Sigmoid colon (tissue), 7 donors: Measurements from ENCODE around the gene YPEL2. TPM values are rescaled to one million over a fixed set of nuclear protein-coding genes. Genes with fewer than 3 reads are reported as not detected.

Experiments used
- DNase-seq: peaks from one replicate; pipeline ENCODE4 v3.0.0-alpha.2; 2019
- H3K27ac ChIP-seq, 4 donors: fragments of 200-600 bp; sonication (generic); one replicate each; pipeline ENCODE4 v1.5.1; 2016 to 2019; ENCODE audit warnings: mild to moderate bottlenecking in 1 of 4
- H3K27me3 ChIP-seq, 3 donors: fragments of 200-600 bp; sonication (generic); one replicate each; pipeline ENCODE4 v1.5.1; 2019; ENCODE audit warnings: mild to moderate bottlenecking in 1 of 3
- H3K36me3 ChIP-seq, 4 donors: fragments of 200-600 bp; sonication (generic); one replicate each; pipeline ENCODE4 v1.5.1; 2016 to 2019
- H3K4me1 ChIP-seq, 4 donors: fragments of 200-600 bp; sonication (generic); one replicate each; pipeline ENCODE4 v1.5.1; 2017 to 2019
- H3K4me3 ChIP-seq, 4 donors: fragments of 200-600 bp; sonication (generic); one replicate each; pipeline ENCODE4 v1.5.1; 2017 to 2019; ENCODE audit warnings: mild to moderate bottlenecking in 2 of 4, moderate library complexity in 1 of 4
- H3K9me3 ChIP-seq, 4 donors: fragments of 200-600 bp in 3 of 4; sonication (generic) in 3 of 4; one replicate each; pipeline versions ENCODE4 v1.5.1 to v1.6.1; 2013 to 2019
- CTCF ChIP-seq, 4 experiments: fragments of 450-650 bp in 3 of 4; fragments of 200-600 bp in 1 of 4; IDR thresholded peaks; one replicate each; pipeline ENCODE4 v1.5.1; 2016 to 2019; ENCODE audit warnings: antibody characterized with exemption in 4 of 4, mild to moderate bottlenecking in 3 of 4, moderate library complexity in 2 of 4
- EP300 ChIP-seq, 4 donors: sonication (generic); formaldehyde crosslinking; IDR thresholded peaks; one replicate each; pipeline ENCODE4 v1.6.1; 2017; ENCODE audit warnings: antibody characterized with exemption in 4 of 4
- POLR2A ChIP-seq, 2 donors: fragments of 450-650 bp; IDR thresholded peaks; one replicate each; pipeline ENCODE4 v1.6.1; 2016; ENCODE audit warnings: antibody characterized with exemption in 2 of 2, mild to moderate bottlenecking in 2 of 2, moderate library complexity in 2 of 2
- POLR2AphosphoS5 ChIP-seq, 4 donors: sonication (generic); formaldehyde crosslinking; IDR thresholded peaks; one replicate each; pipeline ENCODE4 v1.6.1; 2017; ENCODE audit warnings: antibody characterized with exemption in 4 of 4
- WGBS, 2 donors: extraction: QIAGEN DNeasy Blood & Tissue Kit; methylation state at CpG; one replicate each; pipeline ENCODE4 v1.1.7; 2013; 5-methylcytosine and 5-hydroxymethylcytosine counted together
- intact Hi-C: fragments of 100-400 bp; cut with DNase I; formaldehyde crosslinking; loops from one replicate; pipeline ENCODE4 v1.15.1; 2023
- polyA plus RNA-seq, 3 donors: library from polyadenylated mRNA; stranded (reverse); fragments of 200-250 nt; gene quantifications; one replicate each; pipeline ENCODE4 v1.2.3, GENCODE V29; 2013
- total RNA-seq, 4 donors: library from RNA; depleted of rRNA; stranded (reverse); fragments of >200 nt; gene quantifications; one replicate each; pipeline ENCODE4 v1.1.0, GENCODE V29; 2016
- donor health status: healthy with polysubstance abuse.
- donor health status: Bipolar disorder and iron deficiency.
- donor health status: healthy.

YPEL2 gene
- total and polyA plus RNA-seq, 7 donors, result 10.2 to 35.7 (median 25.8) TPM

DNA sequence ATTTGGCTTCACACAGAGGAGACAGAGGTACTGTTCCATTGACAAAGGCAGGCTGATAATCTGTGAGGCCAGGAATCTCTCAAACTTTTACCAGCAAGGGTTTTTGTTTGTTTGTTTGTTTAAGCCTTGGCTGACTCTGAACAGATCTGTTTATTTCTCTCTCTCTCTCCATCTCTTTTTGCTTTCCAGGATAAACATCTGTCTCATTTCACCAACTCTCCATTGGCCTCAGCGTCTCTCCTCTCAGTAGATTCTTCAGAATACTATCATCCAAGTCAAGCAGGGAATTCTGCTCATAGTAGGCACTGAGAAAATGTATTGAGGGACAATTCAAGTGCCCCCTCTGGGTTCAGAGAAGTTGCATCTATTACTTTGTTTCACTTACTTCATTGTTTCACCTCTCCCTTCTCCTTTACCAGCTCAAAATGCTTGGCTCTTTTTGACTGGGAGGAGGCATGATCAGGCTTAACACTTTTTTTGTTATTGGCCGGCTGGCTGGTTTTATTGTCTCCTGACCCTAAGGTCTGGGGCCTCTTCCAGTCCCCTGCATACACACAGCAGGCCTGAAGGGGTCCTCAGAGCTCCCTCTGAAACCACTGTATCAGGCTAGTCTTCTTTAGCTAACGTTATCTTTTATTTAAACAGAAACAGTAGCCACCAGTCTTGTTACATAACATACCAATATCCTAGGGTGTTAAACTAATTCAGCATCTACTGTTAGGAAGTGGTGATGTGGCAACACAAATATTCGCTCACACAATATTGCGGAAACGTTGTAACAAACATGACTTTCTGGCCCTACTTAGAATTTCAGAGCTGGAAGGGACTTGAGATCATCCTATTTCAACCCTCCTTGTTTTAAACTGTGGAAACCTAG lies 2.0 kb upstream of the YPEL2 start:
- peaks cover 0 to 44% (median 39%) of the 10 kb centered on the region in 4 donors for H3K4me1 ChIP-seq
- no peak overlapping the region for H3K4me3 ChIP-seq
- no peaks in the 10 kb centered on the region for H3K27me3 ChIP-seq
- intact Hi-C loops, result loop anchor here (1.0 to 5.0 kb wide), 4 partner anchors 38 to 288 kb away; partner anchors contain the start of gene CLTC
- peak; percentile 38 to 77 (median 44) for TF ChIP-seq POLR2AphosphoS5 (IDR thresholded peaks at IDR 0.05)
- TF ChIP-seq POLR2A (IDR thresholded peaks at IDR 0.05), result no peak
- peak; percentile 59 to 90 (median 79) for TF ChIP-seq CTCF (IDR thresholded peaks at IDR 0.05)
- no peaks in the 10 kb centered on the region for H3K9me3 ChIP-seq
- DNase-seq, result peak; percentile 86
- H3K27ac ChIP-seq, result peak overlapping the region; percentile 93 to 98 (median 96)
- no peaks in the 10 kb centered on the region for H3K36me3 ChIP-seq
- 8 to 20% methylated on average over 6 of the region's 6 CpGs for WGBS, 2 donors

- peak overlapping the region in 1 of 4 donors; percentile 76 for H3K4me3 ChIP-seq
- WGBS, 2 donors, result 8 to 31% methylated on average over 17 of the region's 17 CpGs
- no peaks in the 10 kb centered on the region for H3K9me3 ChIP-seq
- H3K27me3 ChIP-seq, result no peaks in the 10 kb centered on the region
- intact Hi-C loops, result loop anchor here (5.0 kb wide), 3 partner anchors 37 to 287 kb away; partner anchors contain the start of gene CLTC
- peak in 2 of 4 donors; percentile 26 to 43 for TF ChIP-seq POLR2AphosphoS5 (IDR thresholded peaks at IDR 0.05)
- peak in 1 of 4 donors; percentile 4 for TF ChIP-seq EP300 (IDR thresholded peaks at IDR 0.05)
- TF ChIP-seq CTCF (IDR thresholded peaks at IDR 0.05), result no peak
- peaks cover 0 to 53% (median 46%) of the 10 kb centered on the region in 4 donors for H3K4me1 ChIP-seq
- peak; percentile 77 for DNase-seq
- peak overlapping the region; percentile 93 to 98 (median 96) for H3K27ac ChIP-seq
- no peaks in the 10 kb centered on the region for H3K36me3 ChIP-seq
Measured at GRCh38 chr17:59330053-59330942, 1.2 kb upstream of the YPEL2 start.

GRCh38 chr17:59331929-59332748 lies 684 bp downstream of the YPEL2 start:
- Histone ChIP-seq H3K9me3 (no peaks in the 10 kb centered on the region), H3K36me3 (no peaks in the 10 kb centered on the region), H3K4me3 (peak overlapping the region; percentile 76 to 97 (median 95)), H3K27me3 (no peaks in the 10 kb centered on the region), H3K4me1 (peaks cover 0 to 69% (median 60%) of the 10 kb centered on the region in 4 donors), H3K27ac (peak overlapping the region; percentile 93 to 98 (median 96))
- intact Hi-C loops, result loop anchor here (5.0 kb wide), 3 partner anchors 35 to 285 kb away; partner anchors contain the start of gene CLTC
- TF ChIP-seq POLR2AphosphoS5 (IDR thresholded peaks at IDR 0.05) (peak in 3 of 4 donors; percentile 54 to 67 (median 54)), EP300 (IDR thresholded peaks at IDR 0.05) (no peak)
- 0% methylated on average over 90 of the region's 90 CpGs for WGBS, 2 donors
- DNase-seq, result peak; percentile 79

DNA sequence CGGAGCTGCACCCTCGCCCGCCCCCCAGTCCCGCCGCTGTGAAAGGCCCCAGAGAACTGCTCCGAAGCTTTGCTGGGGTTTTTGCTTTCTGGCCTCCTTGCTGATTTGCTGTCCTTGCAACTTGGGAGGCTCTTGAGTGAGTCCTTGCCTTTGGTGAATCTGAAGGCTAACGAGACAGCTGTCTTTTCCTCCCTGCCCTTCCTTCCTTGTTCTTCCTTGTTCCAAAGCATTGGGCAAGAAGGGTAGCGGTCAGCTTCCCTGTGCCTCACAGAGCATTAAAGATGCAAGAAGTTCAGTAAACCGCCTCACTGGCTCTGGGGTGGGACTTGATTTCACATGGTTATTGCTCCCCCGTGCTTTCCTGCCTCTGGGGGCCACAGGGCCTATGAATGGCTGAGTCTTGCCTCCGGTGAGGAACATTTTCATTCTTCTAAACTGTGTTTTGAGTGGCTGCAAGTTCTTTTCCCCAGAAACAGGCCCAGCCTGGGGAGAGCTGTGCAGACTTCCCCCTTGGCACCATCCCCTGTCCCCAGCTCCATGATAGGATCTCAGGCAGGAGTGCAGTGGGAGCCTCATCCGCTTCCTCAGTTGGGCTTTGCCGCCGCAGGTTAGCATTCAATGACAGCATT lies 1.4 kb downstream of the YPEL2 start:
- Histone ChIP-seq H3K9me3 (no peaks in the 10 kb centered on the region), H3K27ac (peak overlapping the region; percentile 93 to 98 (median 96)), H3K36me3 (no peaks in the 10 kb centered on the region), H3K4me3 (peak overlapping the region; percentile 76 to 97 (median 95)), H3K4me1 (peaks cover 0 to 75% (median 64%) of the 10 kb centered on the region in 4 donors), H3K27me3 (no peaks in the 10 kb centered on the region)
- intact Hi-C loops, result loop anchor here (5.0 kb wide), 3 partner anchors 34 to 284 kb away; partner anchors contain the start of gene CLTC
- 25 to 26% methylated on average over 14 of the region's 14 CpGs for WGBS, 2 donors
- peak in 1 of 2 donors; percentile 26 for TF ChIP-seq POLR2A (IDR thresholded peaks at IDR 0.05)
- no peak for TF ChIP-seq CTCF (IDR thresholded peaks at IDR 0.05)
- peak in 3 of 4 donors; percentile 6 to 48 (median 34) for TF ChIP-seq POLR2AphosphoS5 (IDR thresholded peaks at IDR 0.05)
- peak; percentile 75 for DNase-seq
